Stimulated activated CD8-positive, alpha-beta memory T cell treated with anti-CD3 and anti-CD28 coated beads, Interleukin-12 subunit alpha, Interleukin-12 subunit beta, amount 100 ng/mL, for 1 hour (primary cell): ENCODE measurements around the gene EFL1.
"Not testable (repeated sequence)": the region's sequence is repeated elsewhere in the genome, so short reads cannot be mapped to it uniquely, and the experiment has no call there.

ENCODE experiments used
- DNase-seq: peaks from one replicate; pipeline ENCODE4 v3.0.0-alpha.2; 2020; ENCODE audit warnings: low read depth

Gene EFL1

DNA sequence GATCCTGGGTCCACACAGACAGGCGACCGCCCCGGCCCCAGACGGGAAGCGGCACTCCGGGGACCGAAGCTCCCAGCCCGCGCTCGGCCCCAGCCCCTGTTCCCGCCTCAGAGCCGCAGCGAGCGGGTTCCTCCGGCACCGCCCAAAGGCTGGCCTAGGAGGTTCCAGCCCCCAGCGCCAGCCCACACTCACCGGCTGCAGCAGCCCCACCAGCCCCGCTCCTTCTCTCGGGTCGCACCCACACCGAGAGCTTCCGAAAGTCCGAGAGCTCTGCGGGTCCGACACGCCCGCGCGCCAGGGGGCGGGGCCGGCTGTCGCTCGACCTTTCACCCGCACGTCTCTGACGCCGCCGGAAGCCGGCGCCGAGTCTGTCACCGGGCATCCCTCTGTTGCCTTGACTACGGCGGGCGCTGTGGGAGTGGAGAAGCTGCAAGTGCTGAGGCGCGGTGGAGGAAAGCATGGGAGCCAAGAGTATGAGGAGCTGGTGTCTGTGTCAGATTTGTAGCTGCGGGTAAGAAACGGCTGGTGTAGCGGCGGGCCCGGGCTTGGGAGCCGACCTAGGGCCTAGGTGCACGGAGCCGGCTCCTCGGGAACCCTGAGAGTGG lies at the start of gene EFL1, which contains the start of gene SAXO2:
Gene EFL1 (minus strand): TSS at position 313 of the 605 bp plus-strand sequence. CDS start 956 bp downstream, outside the sequence.
Gene SAXO2 (plus strand): TSS at position 397 of the 605 bp plus-strand sequence. CDS start 62 bp downstream, at position 459.
- DNase-seq = peak; percentile 86

DNA sequence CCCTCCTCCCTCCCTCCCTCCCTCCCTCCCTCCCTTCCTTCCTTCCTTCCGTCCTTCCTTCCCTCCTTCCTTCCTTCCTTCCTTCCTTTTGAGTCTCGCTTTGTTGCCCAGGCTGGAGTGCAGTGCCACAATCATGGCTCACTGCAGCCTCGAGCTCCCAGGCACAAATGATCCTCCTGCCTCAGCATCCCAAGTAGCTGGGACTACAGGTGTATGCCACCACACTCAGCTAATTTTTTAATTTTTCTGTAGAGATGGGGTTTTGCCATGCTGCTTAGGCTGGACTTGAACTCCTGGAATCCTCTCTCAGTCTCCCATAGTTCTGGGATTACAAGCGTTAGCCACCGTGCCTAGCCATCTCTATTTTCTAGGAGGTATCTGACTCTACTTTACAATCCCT lies 48.8 kb upstream of the EFL1 start:
- DNase-seq = not testable (repeated sequence)

DNA sequence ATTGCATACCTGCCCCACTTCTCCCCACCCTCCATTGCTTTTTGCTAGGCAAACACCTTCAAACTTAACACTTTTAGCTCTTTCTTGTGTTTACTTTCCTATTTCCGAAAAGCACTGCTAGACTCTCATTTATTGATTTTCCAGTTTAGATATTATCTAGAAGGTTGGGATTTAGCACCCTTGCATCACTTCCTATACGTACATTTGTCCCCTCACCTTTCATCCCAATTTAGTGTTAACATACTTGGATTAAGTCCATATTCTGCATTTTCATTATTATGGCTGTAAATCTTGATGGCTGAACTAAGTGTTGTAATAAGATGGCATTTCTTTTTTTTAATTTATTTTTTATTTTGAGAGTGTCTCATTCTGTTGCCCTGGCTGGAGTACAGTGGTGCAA lies 47.3 kb upstream of the EFL1 start:
- no peak for DNase-seq

DNA sequence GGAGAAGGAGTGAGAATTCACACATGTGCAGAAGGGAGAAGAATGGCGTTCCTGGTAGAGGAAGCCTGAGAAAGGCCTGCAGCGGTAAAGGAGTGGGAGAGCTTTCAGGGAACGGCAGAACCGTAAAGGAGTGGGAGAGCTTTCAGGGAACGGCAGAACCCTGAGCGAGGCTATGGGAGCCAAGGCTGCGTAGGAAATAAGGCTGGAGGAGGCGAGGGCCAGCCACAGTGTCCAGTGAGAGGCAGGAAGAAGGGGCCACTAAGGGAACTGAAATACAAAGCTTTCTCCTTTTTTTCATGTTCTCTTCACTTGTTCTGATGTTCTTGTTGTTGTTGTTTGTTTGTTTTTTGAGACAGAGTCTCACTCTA lies 45.2 kb upstream of the EFL1 start:
- no peak for DNase-seq

DNA sequence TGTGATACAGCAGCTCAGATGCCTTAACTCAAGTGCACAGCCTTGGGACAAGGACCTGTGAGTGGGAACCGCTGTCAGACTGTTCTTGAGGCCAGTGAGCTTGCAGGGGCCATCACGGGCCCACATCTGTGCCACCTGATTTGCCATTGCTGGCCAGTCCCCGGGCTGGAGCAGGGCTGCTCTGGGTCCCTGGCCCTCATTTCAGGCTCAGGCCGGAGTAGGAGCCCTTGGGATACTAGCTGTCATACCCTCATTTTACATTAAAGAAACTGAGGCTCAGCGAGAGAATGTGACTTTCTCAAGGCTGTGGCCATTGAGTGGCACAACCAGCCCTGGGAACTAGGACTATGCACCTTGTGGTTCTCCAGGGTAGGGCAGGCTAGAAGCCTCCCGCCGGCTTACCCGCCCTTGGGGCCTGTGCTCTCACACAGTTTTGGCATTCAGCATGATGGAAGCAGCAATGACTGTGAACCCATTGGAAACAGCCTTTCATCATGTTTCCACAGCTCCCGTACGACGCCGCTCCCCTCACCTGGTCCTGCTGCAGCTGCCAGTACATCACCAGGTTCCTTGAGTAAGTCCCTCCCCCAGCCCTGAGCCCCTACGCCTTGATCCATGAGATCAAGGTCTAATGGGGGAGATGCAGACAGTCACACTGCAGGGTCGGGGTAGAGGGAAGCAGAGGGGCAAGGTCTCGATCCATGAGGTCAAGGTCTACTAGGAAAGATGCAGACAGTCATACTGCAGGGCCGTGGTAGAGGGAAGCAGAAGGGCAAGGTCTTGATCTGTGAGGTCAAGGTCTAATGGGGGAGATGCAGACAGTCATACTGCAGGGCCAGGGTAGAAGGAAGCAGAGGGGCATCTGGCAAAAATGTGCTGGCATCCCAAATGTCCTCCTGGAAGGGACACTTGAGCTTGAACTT lies 44.5 kb upstream of the EFL1 start:
- no peak for DNase-seq

DNA sequence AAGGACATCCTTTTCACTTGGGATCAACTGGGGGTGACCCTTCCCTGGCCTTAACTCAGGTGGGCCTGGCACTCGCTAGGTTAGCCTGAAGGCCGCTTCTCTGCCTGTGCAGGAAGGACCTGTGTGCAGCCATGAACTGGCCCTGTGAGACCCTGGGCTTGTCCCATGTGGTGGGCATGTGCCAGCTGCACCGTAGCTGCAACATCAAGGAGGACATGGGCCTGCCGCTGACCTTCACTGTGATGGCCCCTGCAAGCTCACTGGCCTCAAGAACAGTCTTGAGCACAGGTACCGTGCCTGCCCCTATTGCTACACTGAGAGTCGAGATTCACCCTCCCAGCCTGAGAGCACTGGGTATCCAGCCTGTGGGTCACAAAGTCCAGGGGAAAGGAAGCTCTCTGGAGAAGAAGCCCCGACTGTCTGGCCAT lies 43.1 kb upstream of the EFL1 start:
- DNase-seq = no peak

DNA sequence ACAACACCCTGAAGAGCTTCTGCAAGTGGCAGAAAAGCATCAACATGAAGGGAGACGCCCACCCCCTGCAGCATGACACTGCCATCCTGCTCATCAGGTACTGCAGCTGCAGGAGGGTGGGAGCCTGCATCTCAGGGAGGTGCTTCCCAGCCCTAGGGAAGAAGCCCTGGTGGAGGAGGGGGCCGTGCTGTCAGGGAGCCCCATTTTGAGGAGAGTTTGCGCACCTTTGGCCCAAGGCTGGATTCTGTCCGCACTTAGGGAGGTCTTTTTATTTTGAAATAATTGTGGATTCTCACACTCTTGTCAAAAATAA lies 42.2 kb upstream of the EFL1 start:
- DNase-seq = no peak

DNA sequence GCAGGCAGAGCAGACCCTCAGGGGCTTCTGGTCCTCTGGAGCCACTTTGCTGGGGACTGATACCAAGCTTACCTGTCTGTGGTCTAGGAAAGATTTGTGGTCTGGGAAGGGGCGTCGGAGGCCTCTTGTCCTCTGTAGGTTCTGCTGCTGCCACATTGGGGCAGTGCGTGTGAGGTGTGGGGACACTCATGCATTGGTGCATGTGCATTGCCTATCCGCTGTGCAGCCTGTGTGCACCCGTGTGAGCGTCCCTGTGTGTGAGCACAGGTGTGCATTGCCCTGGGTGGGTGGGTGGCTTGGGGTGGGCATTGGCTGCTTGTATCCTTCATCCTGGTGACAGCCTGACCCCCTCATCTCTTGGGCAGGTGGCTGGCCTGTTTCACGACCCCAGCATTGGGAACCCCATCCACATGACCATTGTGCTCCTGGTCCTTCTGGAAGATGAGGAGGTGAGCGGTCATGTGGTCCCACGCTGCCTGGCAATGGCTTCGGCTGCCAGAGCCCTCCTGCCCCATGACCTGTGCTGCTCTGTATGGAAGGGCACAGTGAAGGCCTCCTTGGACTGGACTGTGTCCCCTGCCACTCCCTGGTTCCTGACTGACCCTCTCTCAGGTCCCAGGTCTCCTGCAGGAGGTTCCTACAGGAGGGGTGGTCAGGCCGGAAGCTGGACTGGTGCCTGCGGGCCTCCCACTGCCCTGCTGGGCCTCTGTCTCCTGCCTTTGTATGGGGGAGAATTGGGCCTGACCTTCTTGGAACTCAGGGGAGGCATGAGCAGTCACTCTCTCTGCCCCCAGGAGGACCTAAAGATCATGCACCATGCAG lies 41.6 kb upstream of the EFL1 start:
- DNase-seq = no peak

DNA sequence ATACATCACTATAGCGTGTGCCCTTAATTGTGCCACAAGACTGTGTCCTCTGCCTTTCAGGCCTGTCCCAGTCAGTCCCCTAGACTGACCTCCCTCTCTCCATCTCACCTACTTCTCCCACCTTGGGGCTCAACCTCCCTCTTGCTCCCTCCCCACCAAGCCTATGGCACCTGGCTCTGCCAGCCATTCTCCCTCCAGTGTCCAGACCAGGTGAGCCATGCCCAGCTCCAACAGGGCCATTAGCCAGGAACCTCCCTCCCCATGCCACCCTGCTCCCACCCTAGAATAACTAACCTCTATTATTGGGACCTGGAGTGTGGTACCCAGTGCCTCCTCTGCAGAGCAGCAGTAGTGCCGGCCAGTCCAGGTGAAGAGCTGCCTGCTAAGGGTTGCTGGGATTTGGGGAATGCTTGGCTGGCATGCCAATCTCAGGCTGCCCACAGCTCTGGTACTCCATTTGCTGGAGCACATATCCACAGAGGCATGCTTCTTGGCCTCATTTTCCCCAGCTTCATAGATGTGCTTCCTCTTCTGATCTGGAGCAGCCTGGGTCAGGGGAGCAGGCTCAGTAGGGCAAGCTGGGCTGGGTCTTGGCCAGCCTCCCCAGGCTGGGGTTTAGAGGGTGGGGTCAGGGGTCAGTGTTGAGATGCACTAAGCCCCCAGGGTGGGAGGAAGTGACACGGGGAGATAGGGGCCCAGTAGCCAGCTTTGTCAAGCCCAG lies 38.9 kb upstream of the EFL1 start:
- no peak for DNase-seq

DNA sequence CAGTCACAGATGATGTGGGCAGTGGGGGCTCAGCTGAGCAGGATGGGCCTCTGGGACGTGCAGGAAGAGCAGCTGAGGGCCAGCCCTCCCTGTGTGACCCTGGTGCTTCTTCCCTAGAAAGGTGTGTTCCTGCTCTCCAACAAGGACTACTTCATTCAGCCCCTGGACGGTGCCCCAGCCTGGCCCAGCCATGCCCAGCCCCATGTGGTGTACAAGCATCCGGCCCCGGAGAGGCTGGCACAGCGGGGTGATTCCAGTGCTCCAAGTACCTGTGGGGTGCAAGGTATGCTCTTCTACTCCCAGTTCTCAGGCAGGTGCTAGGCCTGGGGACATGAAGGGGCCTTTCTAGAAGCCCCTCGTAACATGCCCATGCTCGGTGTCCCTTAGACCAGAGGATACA lies 38.3 kb upstream of the EFL1 start:
- DNase-seq = no peak

DNA sequence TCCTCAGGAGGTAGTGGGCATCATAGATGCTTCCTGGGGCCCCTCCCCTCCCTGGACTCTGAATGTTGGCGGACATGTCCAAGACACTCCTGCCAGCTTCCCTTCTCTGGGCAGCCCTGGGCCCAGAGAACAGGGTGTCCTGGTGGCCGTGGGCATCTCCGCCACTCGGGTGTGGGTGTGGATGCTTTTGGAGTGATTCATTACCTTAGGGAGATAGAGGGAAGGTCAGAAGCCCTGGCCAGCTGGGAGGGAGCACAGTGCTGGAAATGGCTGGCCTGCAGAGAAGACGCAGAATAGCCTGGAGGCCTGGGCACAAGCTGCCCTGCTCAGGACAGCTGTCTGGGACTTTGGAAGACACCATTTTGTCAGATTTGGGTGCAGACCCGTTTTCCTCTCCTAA lies 37.8 kb upstream of the EFL1 start:
- not testable (repeated sequence) for DNase-seq

DNA sequence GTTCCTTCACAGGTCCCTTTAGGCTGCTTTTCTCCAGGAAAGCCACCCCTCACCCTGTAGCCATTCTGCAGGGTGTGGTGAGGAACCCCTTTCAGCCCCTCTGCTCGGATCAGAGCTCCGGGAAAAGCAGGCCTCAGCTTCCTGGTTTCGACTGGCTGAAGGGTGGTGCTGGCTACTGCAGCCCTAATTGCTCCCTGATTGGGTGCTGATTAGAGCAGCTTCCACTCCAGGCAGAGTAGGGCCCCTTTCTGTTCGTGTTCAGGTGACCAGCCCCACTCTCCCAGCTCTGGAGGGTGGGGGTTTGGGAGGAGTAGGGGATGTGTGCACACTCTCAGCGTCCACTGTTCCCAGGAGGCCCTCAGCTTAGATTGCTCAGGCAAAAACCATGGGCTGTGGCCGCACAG lies 37.0 kb upstream of the EFL1 start:
- DNase-seq = not testable (repeated sequence)

DNA sequence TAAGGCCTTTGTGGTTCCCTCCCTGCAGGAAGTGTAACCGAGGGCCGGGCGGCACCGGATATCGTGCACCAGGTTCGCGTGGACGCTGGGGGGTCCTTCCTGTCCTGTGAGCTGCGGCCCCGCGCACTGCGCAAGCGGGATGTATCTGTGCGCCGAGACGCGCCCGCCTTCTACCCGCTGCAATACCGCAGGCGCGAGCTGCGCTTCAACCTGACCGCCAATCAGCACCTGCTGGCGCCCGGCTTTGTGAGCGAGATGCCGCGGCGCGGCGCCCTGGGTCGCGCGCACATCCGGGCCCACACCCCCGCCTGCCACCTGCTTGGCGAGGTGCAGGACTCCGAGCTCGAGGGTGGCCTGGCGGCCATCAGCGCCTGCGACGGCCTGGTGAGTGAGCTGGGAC lies 36.0 kb upstream of the EFL1 start:
- no peak for DNase-seq

DNA sequence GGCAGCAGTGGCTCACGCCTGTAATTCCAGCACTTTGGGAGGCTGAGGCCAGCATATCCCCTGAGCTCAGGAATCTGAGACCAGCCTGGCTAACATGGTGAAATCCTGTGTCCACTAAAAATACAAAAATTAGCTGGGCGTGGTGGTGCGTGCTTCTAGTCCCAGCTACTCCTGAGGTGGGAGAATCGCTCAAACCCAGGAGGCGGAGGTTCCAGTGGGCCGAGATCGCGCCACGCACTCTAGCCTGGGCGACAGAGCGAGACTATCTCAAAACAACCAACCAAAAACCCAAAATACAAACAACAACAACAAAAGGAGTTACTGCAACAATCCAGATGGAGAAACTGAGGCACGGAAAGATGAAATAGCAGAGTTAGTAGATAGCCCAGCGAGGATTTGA lies 35.5 kb upstream of the EFL1 start:
- no peak for DNase-seq

DNA sequence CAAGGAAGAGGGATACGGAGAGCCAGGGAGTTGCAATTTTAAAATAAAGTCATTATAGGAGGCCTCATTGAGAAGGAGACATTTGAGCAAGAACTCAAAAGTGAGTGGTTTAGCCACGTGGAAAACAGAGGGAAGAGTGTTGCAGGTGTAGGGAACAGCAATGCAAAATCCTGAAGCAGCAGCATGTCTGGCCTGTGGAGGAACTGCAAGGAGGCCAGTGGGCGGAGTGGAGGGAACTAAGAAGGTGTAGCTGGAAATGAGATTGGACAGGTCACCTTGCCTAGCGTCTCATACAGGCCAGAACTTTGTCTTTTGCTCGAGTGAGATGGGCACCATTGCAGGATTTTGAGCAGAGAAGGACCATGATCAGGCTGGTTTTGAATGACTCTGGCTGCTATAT lies 35.0 kb upstream of the EFL1 start:
- DNase-seq = no peak

DNA sequence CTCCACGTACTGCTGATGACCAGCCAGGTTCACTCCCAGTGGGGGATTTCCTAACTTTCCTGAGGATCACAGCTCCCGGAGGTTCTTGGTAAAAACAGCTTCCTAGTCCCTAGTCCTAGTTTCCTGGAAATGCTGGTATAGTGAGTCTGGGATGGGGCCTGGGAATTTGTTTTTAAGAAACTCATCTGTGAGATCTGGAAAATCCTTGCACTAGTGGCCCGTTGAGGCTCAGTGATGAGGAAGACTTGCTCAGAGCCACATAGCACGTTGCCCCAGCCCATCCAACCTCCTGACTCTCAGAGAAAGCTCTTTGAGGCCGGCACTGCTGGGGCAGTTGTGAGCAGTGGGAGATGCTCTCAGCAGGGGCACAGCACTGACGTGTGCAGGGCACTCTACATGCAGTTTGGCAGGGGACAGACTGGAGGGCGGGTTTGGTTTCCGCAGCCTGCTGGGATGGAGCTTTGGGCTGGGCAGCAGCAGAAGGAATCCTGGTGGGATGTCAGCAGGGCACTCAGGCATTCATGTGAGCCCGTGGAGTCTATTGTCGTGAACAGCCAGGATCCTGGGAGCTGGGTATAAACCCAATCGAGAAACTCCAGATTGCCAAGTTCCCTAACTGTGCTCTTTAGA lies 31.6 kb upstream of the EFL1 start:
- no peak for DNase-seq

DNA sequence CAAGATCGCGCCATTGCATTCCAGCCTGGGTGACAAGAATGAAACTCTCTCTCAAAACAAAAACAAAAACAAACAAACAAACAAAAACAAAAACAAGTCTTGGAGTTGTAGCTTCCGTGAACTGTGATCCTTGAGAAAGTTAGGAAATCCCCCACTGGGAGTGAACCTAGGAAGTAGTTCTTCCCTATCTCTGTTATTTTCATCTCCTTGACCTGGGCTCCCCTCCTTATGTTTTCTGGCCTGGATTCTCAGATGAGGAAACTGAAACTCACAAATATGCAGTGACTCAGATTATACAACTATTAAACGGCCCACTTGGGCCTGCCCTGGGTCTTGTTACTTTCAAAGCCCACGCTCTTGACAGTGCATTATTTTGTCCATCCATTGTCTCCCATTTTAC lies 29.7 kb upstream of the EFL1 start:
- DNase-seq = no peak

DNA sequence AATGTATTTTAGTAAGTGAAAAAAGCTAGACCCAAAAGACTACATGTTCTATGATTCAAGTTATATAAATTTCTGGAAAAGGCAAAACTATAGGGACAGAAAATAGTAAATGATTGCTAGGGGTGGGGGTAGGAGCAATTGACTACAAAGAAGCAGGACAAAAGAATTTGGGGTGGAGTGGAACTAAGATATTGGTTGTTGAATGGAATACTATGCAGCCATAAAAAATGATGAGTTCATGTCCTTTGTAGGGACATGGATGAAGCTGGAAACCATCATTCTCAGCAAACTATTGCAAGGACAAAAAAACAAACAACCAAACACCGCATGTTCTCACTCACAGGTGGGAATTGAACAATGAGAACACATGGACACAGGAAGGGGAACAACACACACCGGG lies 25.7 kb upstream of the EFL1 start:
- not testable (repeated sequence) for DNase-seq

DNA sequence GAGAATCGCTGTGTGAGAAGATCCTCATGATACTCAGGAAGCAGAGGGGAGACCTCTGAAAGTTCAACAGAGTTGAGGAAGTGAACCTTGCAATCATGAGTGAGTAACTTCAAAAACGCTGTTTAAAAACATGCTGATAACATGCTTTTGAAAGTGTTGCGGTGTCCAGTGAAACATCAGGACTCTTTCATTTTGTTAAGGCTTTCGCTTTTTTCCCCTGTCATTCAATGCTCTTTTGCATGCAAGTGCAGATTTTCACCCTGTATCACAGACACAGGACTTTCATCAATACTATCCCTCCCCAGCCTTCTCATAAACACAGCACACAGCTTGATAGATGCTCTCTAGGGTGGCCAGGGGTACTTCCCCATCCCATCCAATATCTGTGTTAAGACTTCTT lies 23.9 kb upstream of the EFL1 start:
- DNase-seq = not testable (repeated sequence)

DNA sequence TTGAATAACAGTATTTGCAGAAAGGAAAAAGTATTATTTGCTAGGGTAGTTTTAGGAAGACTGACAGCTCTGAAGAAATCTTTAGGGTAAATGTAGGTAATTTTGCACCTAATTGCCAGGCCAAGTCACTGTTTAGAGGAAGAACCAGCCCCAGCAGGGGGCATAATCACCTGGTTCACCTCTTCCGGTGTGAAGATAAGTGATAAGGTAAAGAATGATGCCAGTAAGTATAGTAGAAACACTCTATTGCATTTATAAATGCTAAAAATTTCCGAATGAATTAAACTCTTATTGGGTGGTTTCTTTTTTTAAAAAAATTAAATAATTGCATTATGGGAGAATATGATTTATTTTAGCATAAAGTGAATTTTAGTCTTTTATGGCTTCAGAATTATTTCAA lies 21.8 kb upstream of the EFL1 start:
- DNase-seq = not testable (repeated sequence)

DNA sequence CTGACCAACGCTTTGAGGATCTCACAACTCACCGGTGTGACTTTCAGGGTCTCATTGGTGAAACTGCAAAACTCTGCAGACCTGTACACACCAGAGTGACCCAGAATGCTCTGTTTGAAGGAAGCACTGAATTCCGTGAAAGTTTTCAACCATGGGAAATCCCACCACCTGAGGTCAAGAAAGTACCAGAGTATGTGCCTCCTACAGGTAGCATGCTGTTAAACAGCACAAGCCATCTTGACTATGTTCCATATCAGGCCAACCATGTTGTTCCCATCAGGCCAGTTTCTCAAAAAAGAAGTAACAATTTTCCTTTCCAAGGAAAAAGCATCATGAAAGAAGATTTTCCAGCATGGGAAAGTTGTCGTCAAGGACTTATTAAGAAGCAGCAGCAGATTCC lies 19.9 kb upstream of the EFL1 start:
- not testable (repeated sequence) for DNase-seq

DNA sequence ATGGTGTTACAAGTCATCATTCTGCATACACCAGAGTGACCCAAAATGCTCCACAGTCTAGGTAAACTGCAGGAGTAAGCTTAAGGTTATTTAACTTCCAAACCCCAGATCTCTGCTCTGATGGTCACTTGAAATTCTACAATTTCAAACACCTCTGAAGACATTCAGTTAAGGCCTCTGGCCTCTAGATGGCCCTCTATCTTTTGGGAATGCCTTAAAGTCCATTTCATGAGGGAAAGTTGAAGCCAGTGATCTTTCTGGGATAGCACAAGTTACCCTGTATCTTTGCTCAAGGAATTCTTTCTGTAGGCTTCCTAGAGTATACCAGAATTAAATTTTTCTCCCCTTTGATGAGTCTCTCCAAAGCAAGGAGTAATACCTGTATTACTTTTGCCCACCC lies 18.7 kb upstream of the EFL1 start:
- DNase-seq = not testable (repeated sequence)
